GM12801 (cell line): ENCODE results near the gene CAMK1G.

Experiments used
- TF ChIP-seq, protein P1 (sequence below): IDR thresholded peaks from one replicate; pipeline ENCODE4 v1.5.1; 2011; ENCODE audit warnings: control low read depth; ENCODE audit not compliant: insufficient read length; ENCODE audit errors: extremely low read depth

The CAMK1G gene

DNA sequence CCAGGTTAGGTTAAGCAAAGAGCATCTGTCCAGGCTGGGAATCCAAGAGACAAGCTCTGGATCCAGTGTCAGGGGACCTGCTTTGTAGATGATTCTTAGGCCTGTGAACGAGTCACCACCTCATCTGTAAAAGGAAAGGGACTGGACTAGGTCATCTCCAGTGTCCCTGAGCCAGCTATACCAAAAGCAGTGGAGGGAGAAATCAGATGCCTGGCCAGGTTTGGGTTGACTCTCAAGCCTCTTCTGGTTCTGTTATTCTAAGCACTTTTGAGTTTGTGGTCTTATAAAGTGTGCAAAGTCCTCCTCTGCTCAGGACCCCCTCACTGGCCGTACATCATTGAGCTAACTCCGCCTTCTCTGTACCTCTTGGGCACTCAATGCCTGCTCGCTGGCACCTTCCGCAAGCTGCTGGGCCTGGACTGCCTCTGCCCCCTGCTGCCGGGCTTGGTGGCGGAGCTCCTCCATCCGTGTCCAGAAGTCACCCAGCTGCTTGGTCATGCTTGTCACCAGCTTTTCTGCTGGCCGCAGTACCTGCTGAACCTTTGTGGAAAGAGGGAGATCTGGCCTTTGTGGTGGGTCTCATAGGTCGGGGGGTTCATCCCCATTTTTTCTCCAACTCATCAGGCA, 33.6 kb downstream of the CAMK1G start:
- TF ChIP-seq, protein P1, sequence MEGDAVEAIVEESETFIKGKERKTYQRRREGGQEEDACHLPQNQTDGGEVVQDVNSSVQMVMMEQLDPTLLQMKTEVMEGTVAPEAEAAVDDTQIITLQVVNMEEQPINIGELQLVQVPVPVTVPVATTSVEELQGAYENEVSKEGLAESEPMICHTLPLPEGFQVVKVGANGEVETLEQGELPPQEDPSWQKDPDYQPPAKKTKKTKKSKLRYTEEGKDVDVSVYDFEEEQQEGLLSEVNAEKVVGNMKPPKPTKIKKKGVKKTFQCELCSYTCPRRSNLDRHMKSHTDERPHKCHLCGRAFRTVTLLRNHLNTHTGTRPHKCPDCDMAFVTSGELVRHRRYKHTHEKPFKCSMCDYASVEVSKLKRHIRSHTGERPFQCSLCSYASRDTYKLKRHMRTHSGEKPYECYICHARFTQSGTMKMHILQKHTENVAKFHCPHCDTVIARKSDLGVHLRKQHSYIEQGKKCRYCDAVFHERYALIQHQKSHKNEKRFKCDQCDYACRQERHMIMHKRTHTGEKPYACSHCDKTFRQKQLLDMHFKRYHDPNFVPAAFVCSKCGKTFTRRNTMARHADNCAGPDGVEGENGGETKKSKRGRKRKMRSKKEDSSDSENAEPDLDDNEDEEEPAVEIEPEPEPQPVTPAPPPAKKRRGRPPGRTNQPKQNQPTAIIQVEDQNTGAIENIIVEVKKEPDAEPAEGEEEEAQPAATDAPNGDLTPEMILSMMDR, result no peak

DNA sequence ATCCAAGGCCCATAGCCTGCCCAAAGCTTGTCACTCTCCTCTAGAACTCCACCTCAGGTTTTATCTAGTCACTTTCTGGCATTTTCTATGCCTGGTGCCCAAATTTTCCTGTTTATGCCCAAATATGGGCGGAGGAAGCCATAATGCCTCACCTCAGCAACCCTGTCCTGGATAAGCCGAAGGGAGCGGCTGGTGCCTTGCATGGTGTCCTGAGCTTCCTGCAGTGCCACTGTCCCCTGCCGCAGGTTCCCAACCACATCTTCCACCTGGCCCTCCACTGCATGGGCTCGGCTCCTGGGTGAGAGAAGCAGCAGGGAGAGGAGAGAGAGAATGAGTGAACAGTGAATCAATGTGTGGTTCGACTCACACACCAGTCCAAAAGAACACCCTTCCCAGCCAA, 34.2 kb downstream of the CAMK1G start:
- TF ChIP-seq, protein P1, result no peak

GRCh38 chr1:209618291-209618690, 34.8 kb downstream of the CAMK1G start:
- TF ChIP-seq, protein P1, result no peak

DNA sequence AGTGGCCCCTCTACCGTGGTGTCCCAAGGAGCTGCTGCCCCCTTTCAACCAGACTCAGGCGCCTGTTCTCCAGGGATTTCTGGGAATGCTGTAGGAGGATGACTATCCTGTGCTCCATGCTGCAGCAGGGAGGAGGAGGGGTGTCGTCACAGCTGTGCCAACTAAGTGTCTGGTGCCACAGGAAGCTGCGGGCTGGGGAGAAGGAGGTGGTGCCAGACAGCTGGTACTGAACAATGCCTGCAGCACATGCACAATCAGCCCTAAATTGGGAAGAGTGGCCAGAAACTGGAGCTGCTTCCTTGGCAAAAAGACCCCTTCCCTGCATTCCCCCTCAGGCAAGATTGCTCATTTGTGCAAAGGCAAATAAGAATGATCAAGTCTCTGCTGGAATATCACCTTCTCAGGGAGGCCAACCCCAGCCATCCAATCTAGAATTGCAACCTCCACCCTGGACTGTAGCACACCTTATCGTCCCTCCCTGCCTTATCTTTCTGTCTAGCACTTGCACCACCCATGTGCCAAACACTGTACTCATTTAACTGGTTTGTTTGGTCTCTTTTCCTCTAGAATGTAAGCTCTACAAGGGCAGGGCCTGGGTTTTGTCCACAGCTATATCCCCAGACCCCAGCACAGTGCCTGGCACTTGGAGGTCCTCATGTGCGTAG, 35.4 kb downstream of the CAMK1G start:
- TF ChIP-seq, protein P1, result no peak

DNA sequence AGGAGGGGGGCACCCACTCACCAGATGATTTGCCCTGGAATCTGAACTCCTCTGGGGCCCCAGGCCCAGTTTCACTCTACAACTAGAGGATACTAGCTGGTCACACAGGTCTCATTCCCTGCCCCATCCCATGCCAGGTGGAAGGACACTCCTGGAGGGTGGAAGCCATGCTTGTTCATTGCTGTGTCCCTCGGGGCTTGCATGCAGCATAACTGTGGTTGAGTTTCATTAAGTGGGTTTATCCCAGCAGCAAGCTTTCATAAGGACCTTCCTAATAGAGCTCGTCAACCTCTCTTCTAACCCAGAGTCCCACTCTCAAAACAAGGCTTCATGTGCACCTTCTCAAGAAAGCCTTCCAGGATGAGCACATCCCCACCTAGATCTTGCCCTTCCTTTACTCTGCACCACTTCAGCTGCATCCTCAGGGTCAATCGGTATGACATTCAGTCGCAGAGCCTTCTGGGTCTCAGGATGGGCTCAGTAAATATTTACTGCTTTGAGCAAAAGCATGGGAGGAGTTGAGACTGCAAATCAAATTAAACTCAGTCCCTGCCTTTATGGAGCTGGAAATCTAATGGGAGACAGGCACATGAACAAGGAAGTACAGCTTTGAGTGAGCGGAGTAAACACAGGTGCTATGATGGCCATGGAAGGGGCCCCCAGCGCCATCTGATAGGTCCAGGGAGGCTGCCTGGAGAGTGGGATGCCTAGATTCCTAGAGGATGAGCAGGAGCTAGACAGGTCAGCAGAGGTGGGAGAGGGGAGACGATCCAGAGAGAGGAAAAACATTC, 36.4 kb downstream of the CAMK1G start:
- TF ChIP-seq, protein P1, result no peak

- TF ChIP-seq, protein P1, result no peak
Observed at GRCh38 chr1:209620487-209620884, 37.0 kb downstream of the CAMK1G start.

DNA sequence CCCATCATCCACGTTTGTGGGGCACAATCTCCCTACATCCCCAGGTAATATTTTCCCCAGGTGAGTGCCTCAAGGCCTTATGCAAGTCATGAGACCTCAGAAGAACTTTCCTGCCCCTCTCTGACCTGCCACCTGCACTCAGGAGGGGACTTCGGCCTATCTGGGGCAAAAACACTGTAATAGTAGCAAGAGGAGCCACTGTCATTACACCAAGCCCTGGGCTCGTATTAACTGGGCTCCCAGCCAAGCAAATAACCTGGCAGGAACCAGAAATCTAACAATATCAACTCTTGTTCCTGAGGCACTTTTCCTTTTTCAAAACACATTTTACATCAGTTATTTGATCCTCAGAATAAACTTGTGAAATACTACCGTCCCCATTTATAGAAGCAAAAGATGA, 37.8 kb downstream of the CAMK1G start:
- TF ChIP-seq, protein P1, result no peak
